Left kidney (tissue), 8 donors: Measurements from ENCODE around the gene ARHGAP44. TPM values are rescaled to one million over a fixed set of nuclear protein-coding genes. Genes with fewer than 3 reads are reported as not detected.

Source experiments
- DNase-seq: peaks from one replicate; pipeline ENCODE4 v3.0.0-alpha.2; 2013
- long read RNA-seq, 8 donors: transcript quantifications; one replicate each; lab custom pipeline, GENCODE V29; 2026
- polyA plus RNA-seq: library from polyadenylated mRNA; unstranded; fragments of 120-200 nt; gene quantifications from one replicate; pipeline ENCODE4 v1.2.1, GENCODE V29; 2013; ENCODE audit not compliant: insufficient read length

The ARHGAP44 gene, protein sequence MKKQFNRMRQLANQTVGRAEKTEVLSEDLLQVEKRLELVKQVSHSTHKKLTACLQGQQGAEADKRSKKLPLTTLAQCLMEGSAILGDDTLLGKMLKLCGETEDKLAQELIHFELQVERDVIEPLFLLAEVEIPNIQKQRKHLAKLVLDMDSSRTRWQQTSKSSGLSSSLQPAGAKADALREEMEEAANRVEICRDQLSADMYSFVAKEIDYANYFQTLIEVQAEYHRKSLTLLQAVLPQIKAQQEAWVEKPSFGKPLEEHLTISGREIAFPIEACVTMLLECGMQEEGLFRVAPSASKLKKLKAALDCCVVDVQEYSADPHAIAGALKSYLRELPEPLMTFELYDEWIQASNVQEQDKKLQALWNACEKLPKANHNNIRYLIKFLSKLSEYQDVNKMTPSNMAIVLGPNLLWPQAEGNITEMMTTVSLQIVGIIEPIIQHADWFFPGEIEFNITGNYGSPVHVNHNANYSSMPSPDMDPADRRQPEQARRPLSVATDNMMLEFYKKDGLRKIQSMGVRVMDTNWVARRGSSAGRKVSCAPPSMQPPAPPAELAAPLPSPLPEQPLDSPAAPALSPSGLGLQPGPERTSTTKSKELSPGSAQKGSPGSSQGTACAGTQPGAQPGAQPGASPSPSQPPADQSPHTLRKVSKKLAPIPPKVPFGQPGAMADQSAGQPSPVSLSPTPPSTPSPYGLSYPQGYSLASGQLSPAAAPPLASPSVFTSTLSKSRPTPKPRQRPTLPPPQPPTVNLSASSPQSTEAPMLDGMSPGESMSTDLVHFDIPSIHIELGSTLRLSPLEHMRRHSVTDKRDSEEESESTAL
- polyA plus RNA-seq, result 8.9 TPM
- long read RNA-seq, donor 1, full-length matches to known transcripts, result 2 of 2 reads
- long read RNA-seq, donor 1, partial matches to known transcripts, result 0 of 2 reads
- long read RNA-seq, donor 1, other reads (novel, unspliced or antisense), result 0 of 2 reads
- long read RNA-seq, donor 2, full-length matches to known transcripts, result 9 of 23 reads
- long read RNA-seq, donor 2, partial matches to known transcripts, result 14 of 23 reads
- long read RNA-seq, donor 2, other reads (novel, unspliced or antisense), result 0 of 23 reads
- long read RNA-seq, donor 3, full-length matches to known transcripts, result 2 of 19 reads
- long read RNA-seq, donor 3, partial matches to known transcripts, result 17 of 19 reads
- long read RNA-seq, donor 3, other reads (novel, unspliced or antisense), result 0 of 19 reads
- long read RNA-seq, donor 4, full-length matches to known transcripts, result 1 of 1 reads
- long read RNA-seq, donor 4, partial matches to known transcripts, result 0 of 1 reads
- long read RNA-seq, donor 4, other reads (novel, unspliced or antisense), result 0 of 1 reads
- long read RNA-seq, donor 5, full-length matches to known transcripts, result 2 of 32 reads
- long read RNA-seq, donor 5, partial matches to known transcripts, result 23 of 32 reads
- long read RNA-seq, donor 5, other reads (novel, unspliced or antisense), result 7 of 32 reads
- long read RNA-seq, donor 6, full-length matches to known transcripts, result 1 of 26 reads
- long read RNA-seq, donor 6, partial matches to known transcripts, result 20 of 26 reads
- long read RNA-seq, donor 6, other reads (novel, unspliced or antisense), result 5 of 26 reads
- long read RNA-seq, donor 7, full-length matches to known transcripts, result 1 of 1 reads
- long read RNA-seq, donor 7, partial matches to known transcripts, result 0 of 1 reads
- long read RNA-seq, donor 7, other reads (novel, unspliced or antisense), result 0 of 1 reads
- long read RNA-seq, donor 8, full-length matches to known transcripts, result 2 of 2 reads
- long read RNA-seq, donor 8, partial matches to known transcripts, result 0 of 2 reads
- long read RNA-seq, donor 8, other reads (novel, unspliced or antisense), result 0 of 2 reads

DNA sequence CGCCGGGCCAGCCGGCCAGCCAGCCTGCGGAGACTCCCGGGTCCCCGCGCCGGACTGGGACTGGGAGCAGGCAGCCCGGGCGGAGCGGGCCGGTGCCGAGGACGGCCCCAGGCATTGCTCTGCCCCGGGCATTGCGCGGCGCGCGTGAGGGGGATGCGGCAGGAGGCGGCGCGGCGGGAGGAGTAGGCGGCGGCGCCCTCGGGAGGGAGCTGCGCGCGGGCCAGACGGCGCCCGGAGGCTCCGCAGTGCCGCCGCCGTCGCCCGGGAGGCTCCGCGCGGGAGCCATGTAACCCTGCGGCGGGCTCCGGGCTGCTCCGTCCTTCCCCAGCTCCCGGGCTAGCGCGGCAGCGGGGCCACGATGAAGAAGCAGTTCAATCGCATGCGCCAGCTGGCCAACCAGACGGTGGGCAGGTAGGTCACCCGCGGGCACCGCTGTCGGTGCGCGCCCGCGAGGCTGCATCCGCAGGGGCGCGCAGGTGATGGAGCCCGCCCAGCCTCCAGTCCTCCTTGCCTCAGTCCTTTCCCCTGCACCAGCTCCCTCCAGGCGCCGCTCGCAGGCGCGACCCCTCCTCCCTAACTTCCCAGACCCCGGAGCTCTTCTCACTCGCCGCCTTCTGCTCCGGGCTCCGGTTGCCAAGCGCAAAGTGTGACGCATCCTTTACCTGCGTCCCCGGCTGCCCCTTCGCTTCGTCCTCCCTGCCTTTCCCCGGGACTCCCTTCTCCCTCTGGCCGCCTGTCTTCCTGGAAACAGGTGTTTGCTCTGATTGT is at the start of gene ARHGAP44:
Gene ARHGAP44, plus strand, starts transcription at position 18 of the 768 bp plus-strand sequence. Its CDS starts 341 bp downstream, at position 359.
- DNase-seq, result peak; percentile 62

DNA sequence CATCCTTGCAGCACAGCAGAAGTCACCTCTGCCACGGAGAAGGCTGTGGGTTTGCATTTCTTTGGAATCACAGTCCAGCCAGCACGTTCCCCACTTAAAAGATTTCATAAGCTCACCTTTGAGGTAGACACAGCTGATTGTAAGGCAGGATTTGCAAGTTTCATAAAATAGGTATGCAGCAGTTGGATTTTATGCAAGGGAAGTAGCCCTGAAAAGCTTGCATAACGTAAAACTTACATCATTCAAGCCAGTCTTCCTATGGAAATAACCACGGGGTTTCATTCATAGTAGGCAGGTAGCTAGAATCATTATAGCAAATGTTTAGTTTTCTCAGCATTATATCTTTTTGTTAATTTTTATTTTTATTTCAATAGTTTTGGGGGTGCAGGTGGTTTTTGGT is 49.8 kb upstream of the ARHGAP44 start:
- no peak for DNase-seq

- DNase-seq, result no peak
Observed at GRCh38 chr17:12743046-12743445, 46.3 kb upstream of the ARHGAP44 start.

DNA sequence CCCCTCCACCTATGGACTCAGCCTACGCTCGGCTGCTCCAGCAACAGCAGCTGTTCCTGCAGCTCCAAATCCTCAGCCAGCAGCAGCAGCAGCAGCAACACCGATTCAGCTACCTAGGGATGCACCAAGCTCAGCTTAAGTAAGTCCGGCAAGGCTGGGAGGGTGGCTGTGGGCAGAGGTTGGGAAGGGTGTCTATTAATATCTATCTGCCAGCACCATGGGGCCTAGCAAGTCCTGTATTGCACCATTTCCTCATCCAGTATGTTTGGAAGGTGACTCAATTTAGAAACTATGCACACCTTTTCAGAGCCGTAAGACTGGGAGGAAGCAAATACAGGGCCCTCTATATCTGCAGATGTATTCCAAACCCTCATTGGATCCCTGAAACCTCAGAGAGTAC is 45.0 kb upstream of the ARHGAP44 start:
- no peak for DNase-seq

DNA sequence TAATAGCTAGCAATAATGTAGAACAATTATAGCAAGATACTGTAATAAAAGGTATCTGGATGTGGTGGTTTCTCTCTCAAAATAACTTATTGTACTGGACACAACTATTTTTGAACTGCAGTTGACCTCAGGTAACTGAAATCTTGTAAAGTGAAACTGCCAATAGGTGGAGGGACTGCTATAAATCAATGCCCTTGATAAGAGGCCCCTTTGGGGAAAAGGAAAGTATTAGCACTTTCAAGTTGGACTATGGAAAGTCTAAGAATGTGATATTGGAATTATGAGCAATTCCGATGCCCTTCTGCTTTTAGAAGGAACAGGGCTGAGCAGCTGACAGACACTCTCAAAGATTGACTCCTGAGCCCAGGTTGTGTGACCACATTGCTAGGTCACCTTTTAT is 44.5 kb upstream of the ARHGAP44 start:
- no peak for DNase-seq

DNA sequence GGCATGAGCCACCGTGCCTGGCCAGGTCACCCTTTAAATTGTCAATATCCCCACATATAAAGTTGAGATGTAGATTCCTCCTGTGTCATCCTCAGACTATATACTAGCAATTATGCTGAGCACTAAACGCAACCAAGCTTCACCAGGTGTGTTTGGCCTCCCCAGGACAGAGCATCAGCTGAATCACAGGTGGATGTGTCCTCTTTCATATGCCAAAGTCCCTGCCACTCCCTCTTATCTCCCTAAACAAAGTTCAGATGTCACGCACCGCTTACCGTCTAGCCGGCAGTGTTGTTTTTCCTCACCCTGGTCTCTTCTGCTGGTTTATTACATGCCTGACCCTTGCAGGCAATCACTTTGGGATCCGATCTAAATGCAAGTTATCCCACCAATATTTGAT is 43.8 kb upstream of the ARHGAP44 start:
- no peak for DNase-seq

GRCh38 chr17:12756786-12757185 is 32.5 kb upstream of the ARHGAP44 start:
- no peak for DNase-seq

DNA sequence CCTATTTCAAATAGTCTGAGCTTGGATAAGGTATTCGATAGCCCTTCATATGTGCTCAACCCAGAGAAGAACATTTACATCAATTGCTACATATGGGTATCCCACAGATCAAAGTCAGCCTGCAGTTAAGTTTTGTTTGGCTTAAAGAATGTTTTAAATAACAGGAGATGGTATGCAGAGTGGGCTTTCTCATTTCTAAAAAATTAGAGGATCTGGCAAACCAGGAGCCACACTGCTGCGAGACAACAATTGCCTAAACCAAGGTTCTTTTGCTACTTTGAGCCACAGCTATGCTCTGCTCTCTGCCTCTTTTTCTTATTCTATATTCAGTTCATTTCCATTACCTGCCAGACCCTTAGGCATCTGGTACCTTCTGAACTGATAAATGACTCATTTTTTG is 30.2 kb upstream of the ARHGAP44 start:
- no peak for DNase-seq

- DNase-seq, result no peak
Observed at GRCh38 chr17:12765548-12765947, 23.8 kb upstream of the ARHGAP44 start.

DNA sequence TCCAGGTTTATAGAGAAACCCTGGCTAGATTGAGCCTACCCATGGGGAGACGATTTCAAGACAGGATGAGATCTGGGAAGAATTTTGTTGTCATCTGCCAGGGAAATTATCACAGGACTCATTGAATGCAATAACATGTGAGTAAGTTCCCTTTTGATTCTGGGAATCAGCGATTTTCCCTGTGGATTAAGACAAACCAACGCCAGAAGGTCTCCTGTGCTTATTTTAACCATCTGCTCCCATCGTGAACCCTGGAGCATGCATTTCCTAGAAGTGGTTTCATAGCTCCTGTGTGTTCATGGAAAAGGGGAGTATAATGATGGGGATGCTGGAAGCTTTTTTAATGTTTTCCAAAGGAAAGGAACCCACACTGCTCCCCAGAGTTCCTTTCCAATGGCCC is 21.0 kb upstream of the ARHGAP44 start:
- DNase-seq, result no peak

DNA sequence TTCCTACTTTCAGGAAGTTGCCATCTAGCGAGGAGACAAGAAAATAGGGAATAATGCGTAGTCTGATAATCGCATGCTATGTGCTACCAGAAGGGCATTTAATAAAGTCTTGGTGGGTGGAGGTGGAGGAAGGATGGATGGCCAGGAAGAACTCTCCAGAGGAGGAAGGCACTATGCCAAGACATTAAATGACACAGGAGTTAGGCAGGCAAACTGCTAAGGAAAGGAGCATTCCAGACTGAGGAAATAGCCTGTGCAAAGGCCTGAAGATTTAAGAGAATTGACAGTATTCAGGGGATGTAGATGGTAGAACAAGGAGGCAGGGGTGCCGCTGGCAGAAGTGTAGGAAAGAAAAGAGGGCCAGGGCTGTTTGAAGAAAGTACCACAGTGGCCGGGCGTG is 19.3 kb upstream of the ARHGAP44 start:
- no peak for DNase-seq

- DNase-seq, result no peak
Observed at GRCh38 chr17:12773153-12773552, 16.1 kb upstream of the ARHGAP44 start.

DNA sequence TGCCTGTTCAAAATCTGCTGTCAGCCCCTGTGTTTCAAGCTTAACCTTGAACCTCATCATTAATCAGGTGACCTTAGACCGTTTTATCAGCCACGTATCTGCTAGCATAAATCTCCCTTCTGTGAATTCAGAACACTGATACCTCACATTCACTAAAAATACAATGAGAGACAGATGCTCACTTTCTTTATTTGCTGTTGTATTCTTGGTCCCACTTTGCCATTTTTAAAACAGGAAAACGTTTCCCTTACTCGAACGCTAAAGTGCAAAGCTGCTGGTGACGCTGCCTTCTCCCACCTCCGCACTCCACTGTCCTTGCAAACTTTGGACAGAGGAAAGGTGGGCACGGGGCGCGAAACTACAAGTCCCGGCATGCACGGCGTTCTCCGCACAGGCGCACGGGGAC is 220 bp upstream of the ARHGAP44 start:
- DNase-seq, result no peak

DNA sequence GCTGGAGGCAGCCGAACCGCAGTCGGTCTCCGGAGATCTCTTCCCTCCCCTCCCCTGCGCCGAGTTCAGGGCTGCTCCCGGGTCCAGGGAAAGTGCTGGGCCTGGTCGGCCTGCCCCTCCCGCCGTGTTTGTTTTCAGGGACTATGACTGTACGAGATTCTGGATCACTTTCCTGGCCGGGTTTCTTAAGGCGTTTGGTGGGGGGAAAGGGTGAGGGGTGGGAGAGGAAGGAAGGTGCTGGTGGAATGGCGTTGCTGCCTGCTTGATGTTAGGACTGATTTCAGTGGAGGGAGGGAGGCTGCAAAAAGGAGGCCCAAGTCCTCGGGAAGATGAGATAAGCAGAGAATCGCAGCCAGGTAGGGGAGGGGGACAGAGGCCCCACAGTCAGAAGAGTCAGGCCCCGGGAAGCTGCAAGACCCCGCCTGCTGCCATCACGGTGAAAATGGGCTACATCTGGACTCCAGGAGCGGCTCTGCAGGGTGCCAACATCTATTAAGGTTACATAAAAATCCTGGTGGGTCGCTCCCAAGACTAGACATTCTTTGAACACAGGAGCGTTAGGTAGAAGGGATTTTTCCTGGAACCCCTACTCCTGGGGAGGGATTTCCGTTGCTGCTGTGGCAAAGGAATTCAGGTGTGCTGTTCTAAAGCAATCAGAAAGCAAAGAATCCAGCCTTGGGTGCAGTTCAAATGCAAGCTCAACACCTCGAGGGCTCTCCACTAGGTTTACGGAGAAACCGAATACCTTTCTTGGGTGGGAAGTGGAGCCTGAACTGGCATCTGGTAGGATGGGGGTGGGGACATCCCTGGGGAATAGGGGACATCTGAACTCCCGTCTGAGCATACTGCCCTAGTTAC is 1.2 kb downstream of the ARHGAP44 start:
- DNase-seq, result no peak

- no peak for DNase-seq
Observed at GRCh38 chr17:12794919-12795532, 5.7 kb downstream of the ARHGAP44 start.

DNA sequence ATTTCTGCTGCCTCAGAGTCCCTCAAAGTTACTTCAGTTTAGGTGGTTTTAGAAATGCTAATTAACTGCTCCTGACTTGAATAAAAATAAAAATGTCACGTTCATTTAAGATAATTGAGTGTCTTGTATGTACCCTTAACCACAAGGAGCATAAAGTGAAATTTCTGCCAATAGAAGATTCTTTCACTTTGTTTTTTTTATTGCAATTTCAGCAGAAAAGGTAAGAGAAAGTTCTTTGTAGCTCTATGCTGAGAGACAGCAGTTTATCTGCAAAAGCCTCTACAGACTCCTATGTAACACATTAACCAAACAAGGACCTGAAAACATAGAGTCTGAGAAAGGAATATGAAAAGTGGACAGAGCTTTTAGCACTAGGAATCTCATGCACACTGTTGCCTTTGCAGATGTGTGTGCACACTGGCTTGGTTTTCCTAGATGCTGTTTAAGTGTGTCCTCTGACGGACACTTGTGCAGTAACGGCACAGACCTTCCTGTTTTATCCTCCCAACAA is 11.6 kb downstream of the ARHGAP44 start:
- DNase-seq, result no peak

- DNase-seq, result no peak
Observed at GRCh38 chr17:12806630-12807029, 17.3 kb downstream of the ARHGAP44 start.

DNA sequence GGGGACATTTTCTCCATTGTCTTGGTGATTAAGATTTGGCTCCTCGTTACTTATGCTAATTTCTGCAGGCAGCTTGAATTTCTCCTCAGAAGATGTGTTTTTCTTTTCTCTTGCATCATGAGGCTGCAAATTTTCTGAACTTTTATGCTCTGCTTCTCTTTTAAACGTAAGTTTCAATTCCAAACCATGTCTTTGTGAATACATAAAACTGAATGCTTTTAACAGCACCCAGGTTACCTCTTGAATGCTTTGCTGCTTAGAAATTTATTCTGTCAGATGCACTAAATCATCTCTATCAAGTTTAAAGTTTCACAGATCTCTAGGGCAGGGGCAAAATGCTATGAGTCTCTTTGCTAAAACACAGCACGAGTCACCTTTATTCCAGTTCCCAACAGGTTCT is 19.4 kb downstream of the ARHGAP44 start:
- no peak for DNase-seq

- DNase-seq, result no peak
Observed at GRCh38 chr17:12812877-12813276, 23.6 kb downstream of the ARHGAP44 start.
